PC-3 (cell line): ENCODE data around the gene WDR1. TPM values are rescaled to one million over a fixed set of nuclear protein-coding genes. Genes with fewer than 3 reads are reported as not detected.

ENCODE experiments used
- ATAC-seq: fragments of 200-7000 bp; cut with Tn5 transposase; 2 replicates; pipeline ENCODE4 v1.9.1; 2020; ENCODE audit warnings: mild to moderate bottlenecking, moderate library complexity
- BruUV-seq: library from RNA; stranded (reverse); fragments of 400-500 nt; replicated peaks from 2 replicates; lab custom pipeline; 2021; lab: Mats Ljungman, UMichigan
- CTCF ChIA-PET: fragments of 300-600 bp; sonication (Branson Sonifier 250); formaldehyde crosslinking; loops from one replicate; lab custom pipeline; 2022; ENCODE audit warnings: antibody characterized with exemption; lab: Charles Lee
- POLR2A ChIA-PET: fragments of 300-600 bp; sonication (Branson Sonifier 250); formaldehyde crosslinking; loops from one replicate; lab custom pipeline; 2022; ENCODE audit warnings: antibody characterized with exemption; ENCODE audit not compliant: unreplicated experiment; lab: Charles Lee
- DNase-seq: peaks from one replicate; pipeline ENCODE4 v3.0.0-alpha.2; 2015
- H2AFZ ChIP-seq: fragments of 300-600 bp; sonication (generic); 2 replicates; pipeline ENCODE4 v1.6.0; 2016; ENCODE audit warnings: antibody characterized with exemption, low read length
- H3F3A ChIP-seq: fragments of 300-600 bp; sonication (generic); one replicate; pipeline ENCODE4 v1.6.0; 2017; ENCODE audit warnings: antibody characterized with exemption, low read length, control low read depth, mild to moderate bottlenecking; ENCODE audit not compliant: unreplicated experiment
- H3K27ac ChIP-seq: fragments of 300-600 bp; sonication (generic); 2 replicates; pipeline ENCODE4 v1.5.1; 2016; ENCODE audit warnings: mild to moderate bottlenecking, low read length
- H3K27me3 ChIP-seq: fragments of 300-600 bp; sonication (generic); 2 replicates; pipeline ENCODE4 v1.6.1; 2016; ENCODE audit warnings: low read length, mixed read lengths
- H3K36me3 ChIP-seq: fragments of 300-600 bp; sonication (generic); 2 replicates; pipeline ENCODE4 v1.6.1; 2016; ENCODE audit warnings: low read depth, mixed run types, low read length, mixed read lengths
- H3K4me1 ChIP-seq: fragments of 300-600 bp; sonication (generic); 2 replicates; pipeline ENCODE4 v1.5.1; 2016; ENCODE audit warnings: low read length; ENCODE audit not compliant: insufficient read depth
- H3K4me2 ChIP-seq: fragments of 300-600 bp; sonication (generic); 2 replicates; pipeline ENCODE4 v1.6.0; 2016; ENCODE audit warnings: low read length
- H3K4me3 ChIP-seq: fragments of 300-600 bp; sonication (generic); 2 replicates; pipeline ENCODE4 v1.5.1; 2016; ENCODE audit warnings: mild to moderate bottlenecking, low read length, mixed read lengths
- H3K79me2 ChIP-seq: fragments of 300-600 bp; sonication (generic); 2 replicates; pipeline ENCODE4 v1.6.1; 2017; ENCODE audit warnings: low read length, mixed read lengths
- H3K9ac ChIP-seq: fragments of 300-600 bp; sonication (generic); 2 replicates; pipeline ENCODE4 v1.6.0; 2016; ENCODE audit warnings: mild to moderate bottlenecking, low read length
- H3K9me2 ChIP-seq: fragments of 300-600 bp; sonication (generic); replicated peaks from 2 replicates; pipeline ENCODE4 v1.6.1; 2016; ENCODE audit warnings: mixed run types, low read length, mixed read lengths
- H3K9me3 ChIP-seq: fragments of 300-600 bp; sonication (generic); 2 replicates; pipeline ENCODE4 v1.6.1; 2016; ENCODE audit warnings: low read length, mixed read lengths
- H4K20me1 ChIP-seq: fragments of 300-600 bp; sonication (generic); 2 replicates; pipeline ENCODE4 v1.6.1; 2016; ENCODE audit warnings: low read length, mixed read lengths
- EZH2 ChIP-seq: fragments of 300-600 bp; sonication (generic); IDR thresholded peaks from one replicate; pipeline ENCODE4 v1.6.1; 2017; ENCODE audit warnings: antibody characterized with exemption, mild to moderate bottlenecking, low read length; ENCODE audit not compliant: unreplicated experiment
- EZH2phosphoT487 ChIP-seq: fragments of 300-600 bp; sonication (generic); IDR thresholded peaks from 2 replicates; pipeline ENCODE4 v1.6.1; 2018; ENCODE audit warnings: mild to moderate bottlenecking, antibody characterized with exemption, low read length, borderline replicate concordance
- intact Hi-C: fragments of 100-400 bp; cut with micrococcal nuclease; formaldehyde crosslinking; loops from 2 replicates; pipeline ENCODE4 v1.9.0; 2023
- total RNA-seq: library from RNA; depleted of rRNA; stranded (reverse); fragments of >200 nt; gene quantifications from 2 replicates; pipeline ENCODE4 v1.2.3, GENCODE V29; 2014
- TF ChIP-seq, protein P1 (sequence below): fragments of 300-600 bp; sonication (generic); conservative IDR thresholded peaks from 2 replicates; pipeline ENCODE4 v1.5.1; 2017; ENCODE audit warnings: antibody characterized with exemption, low read depth, mild to moderate bottlenecking, low read length

The WDR1 gene
- total RNA-seq, 1 experiment from 2014 or later: 150 TPM

DNA sequence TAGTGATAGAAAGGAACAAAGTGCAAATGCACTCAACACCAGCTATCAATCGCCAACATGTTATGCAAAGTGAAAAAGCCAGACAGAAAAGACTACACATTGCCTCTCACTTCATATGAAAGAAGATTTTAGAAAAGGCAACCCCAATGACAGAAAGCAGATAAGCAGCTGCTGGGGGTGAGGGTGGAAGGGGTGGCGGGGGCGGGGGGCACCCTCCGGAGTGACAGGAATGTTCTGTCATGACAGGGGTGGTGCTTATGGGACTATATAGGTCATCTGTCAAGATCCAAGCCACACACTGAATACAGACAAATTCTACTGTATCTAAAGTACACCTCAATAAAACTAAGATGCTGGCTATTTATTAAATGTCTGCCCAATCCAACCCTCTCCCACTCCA is 10.7 kb downstream of the WDR1 start:
- Histone ChIP-seq H3K27me3 (no peaks in the 10 kb centered on the region), H3K4me3 (peak overlapping the region; percentile 54; the same call in 1 of the 2 replicates), H3K79me2 (peaks cover 96% of the 10 kb centered on the region), H3K4me2 (peak overlapping the region; percentile 83), H3F3A (no peaks in the 10 kb centered on the region), H2AFZ (no peak overlapping the region), H3K36me3 (peaks cover 2% of the 10 kb centered on the region; the same call in 1 of the 2 replicates), H3K27ac (peak overlapping the region; percentile 82), H3K9me3 (no peaks in the 10 kb centered on the region), H3K9me2 (no peaks in the 10 kb centered on the region), H4K20me1 (peaks cover 13% of the 10 kb centered on the region), H3K4me1 (peaks cover 56% of the 10 kb centered on the region), H3K9ac (peak overlapping the region; percentile 58)
- DNase-seq (no peak), ATAC-seq (no peak; the same call in 1 of the 2 replicates)
- CTCF ChIA-PET: no interaction called here
- no TSS peak for BruUV-seq
- POLR2A ChIA-PET: interaction anchor here (1.1 kb wide), 1 partner anchor 11 kb away, joined by 6 read pairs; the partner anchor contains the start of gene WDR1
- TF ChIP-seq, protein P1, sequence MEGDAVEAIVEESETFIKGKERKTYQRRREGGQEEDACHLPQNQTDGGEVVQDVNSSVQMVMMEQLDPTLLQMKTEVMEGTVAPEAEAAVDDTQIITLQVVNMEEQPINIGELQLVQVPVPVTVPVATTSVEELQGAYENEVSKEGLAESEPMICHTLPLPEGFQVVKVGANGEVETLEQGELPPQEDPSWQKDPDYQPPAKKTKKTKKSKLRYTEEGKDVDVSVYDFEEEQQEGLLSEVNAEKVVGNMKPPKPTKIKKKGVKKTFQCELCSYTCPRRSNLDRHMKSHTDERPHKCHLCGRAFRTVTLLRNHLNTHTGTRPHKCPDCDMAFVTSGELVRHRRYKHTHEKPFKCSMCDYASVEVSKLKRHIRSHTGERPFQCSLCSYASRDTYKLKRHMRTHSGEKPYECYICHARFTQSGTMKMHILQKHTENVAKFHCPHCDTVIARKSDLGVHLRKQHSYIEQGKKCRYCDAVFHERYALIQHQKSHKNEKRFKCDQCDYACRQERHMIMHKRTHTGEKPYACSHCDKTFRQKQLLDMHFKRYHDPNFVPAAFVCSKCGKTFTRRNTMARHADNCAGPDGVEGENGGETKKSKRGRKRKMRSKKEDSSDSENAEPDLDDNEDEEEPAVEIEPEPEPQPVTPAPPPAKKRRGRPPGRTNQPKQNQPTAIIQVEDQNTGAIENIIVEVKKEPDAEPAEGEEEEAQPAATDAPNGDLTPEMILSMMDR: no peak
- TF ChIP-seq EZH2 (no peak), EZH2phosphoT487 (no peak)
- intact Hi-C loops: no loop called here

DNA sequence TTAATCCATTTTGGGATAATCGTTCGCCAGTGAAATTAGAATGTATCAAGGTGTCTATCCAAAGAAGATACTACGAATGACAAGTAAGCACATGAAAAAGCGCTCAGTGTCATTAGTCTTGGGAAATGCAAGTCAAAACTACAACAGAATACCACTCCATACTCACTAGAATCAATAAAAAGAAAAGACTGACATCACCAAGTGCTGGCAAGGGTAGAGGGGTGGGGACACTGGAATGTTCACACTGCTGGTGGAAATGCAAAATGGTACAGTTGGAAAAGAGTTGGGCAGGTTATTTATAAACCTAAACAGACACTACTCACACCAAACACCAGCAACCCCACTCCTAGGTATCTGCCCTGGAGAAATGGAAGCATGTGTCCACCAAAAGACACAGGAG is 11.2 kb downstream of the WDR1 start:
- Histone ChIP-seq H3K4me3 (no peak overlapping the region), H2AFZ (no peak overlapping the region), H3K27ac (peak overlapping the region; percentile 82), H4K20me1 (peaks cover 13% of the 10 kb centered on the region), H3K27me3 (no peaks in the 10 kb centered on the region), H3K9me2 (no peaks in the 10 kb centered on the region), H3K36me3 (peaks cover 2% of the 10 kb centered on the region; the same call in 1 of the 2 replicates), H3K79me2 (peaks cover 96% of the 10 kb centered on the region), H3F3A (no peaks in the 10 kb centered on the region), H3K4me2 (peak overlapping the region; percentile 83), H3K4me1 (peaks cover 53% of the 10 kb centered on the region), H3K9ac (no peak overlapping the region), H3K9me3 (no peaks in the 10 kb centered on the region)
- BruUV-seq: no TSS peak
- ChIA-PET POLR2A (no interaction called here), CTCF (no interaction called here)
- intact Hi-C loops: no loop called here
- TF ChIP-seq EZH2phosphoT487 (no peak), EZH2 (no peak)
- TF ChIP-seq, protein P1: no peak
- DNase-seq (peak; percentile 19), ATAC-seq (no peak)

DNA sequence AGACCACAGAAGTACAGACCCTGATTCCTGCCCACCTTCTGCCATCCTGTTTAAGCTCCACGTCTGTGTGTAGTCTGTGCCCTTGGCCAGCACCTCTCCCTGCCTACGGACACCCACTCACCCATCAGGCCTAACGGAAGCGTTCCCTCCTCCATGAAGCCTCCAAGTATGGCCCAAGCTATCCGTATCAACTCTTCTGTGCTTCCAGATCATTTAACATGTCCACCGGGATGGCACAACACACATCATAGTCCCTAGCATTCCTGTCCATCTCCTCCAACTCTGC is 11.7 kb downstream of the WDR1 start:
- no peak for ATAC-seq
- CTCF ChIA-PET: no interaction called here
- no peak overlapping the region for H3K4me2 ChIP-seq
- no peak overlapping the region for H3K4me3 ChIP-seq
- no peak for DNase-seq
- peaks cover 13% of the 10 kb centered on the region for H4K20me1 ChIP-seq
- H3K9me2 ChIP-seq: no peaks in the 10 kb centered on the region
- BruUV-seq: no TSS peak
- H3K27me3 ChIP-seq: no peaks in the 10 kb centered on the region
- H2AFZ ChIP-seq: no peak overlapping the region
- H3K9me3 ChIP-seq: no peaks in the 10 kb centered on the region
- peaks cover 49% of the 10 kb centered on the region for H3K4me1 ChIP-seq
- intact Hi-C loops: no loop called here
- peaks cover 96% of the 10 kb centered on the region for H3K79me2 ChIP-seq
- no peaks in the 10 kb centered on the region for H3F3A ChIP-seq
- peaks cover 2% of the 10 kb centered on the region; the same call in 1 of the 2 replicates for H3K36me3 ChIP-seq
- H3K9ac ChIP-seq: no peak overlapping the region
- TF ChIP-seq EZH2phosphoT487 (no peak), EZH2 (no peak)
- TF ChIP-seq, protein P1: no peak
- POLR2A ChIA-PET: no interaction called here
- H3K27ac ChIP-seq: no peak overlapping the region
